GM18499 (cell line): Measurements from ENCODE around the gene DAO.
"Not testable (repeated sequence)": the region's sequence is repeated elsewhere in the genome, so short reads cannot be mapped to it uniquely, and the experiment has no call there.

Experiments
- ATAC-seq: cut with Tn5 transposase; IDR thresholded peaks from one replicate; pipeline ENCODE4 v1.9.1; 2021; ENCODE audit warnings: moderate number of reproducible peaks; ENCODE audit not compliant: insufficient read depth, unreplicated experiment

Gene DAO

GRCh38 chr12:108866083-108866482 is 13.8 kb upstream of the DAO start:
- not testable (repeated sequence) for ATAC-seq

GRCh38 chr12:108868781-108869180 is 11.1 kb upstream of the DAO start:
- no peak for ATAC-seq

GRCh38 chr12:108875280-108875679 is 4.6 kb upstream of the DAO start:
- no peak for ATAC-seq

GRCh38 chr12:108875682-108876361 is 4.1 kb upstream of the DAO start:
- no peak for ATAC-seq

- ATAC-seq, result no peak
Observed at GRCh38 chr12:108876550-108876949, 3.3 kb upstream of the DAO start.

- ATAC-seq, result no peak
Observed at GRCh38 chr12:108881953-108882352, 2.1 kb downstream of the DAO start.

- no peak for ATAC-seq
Observed at GRCh38 chr12:108884116-108885012, 4.5 kb downstream of the DAO start.

DNA sequence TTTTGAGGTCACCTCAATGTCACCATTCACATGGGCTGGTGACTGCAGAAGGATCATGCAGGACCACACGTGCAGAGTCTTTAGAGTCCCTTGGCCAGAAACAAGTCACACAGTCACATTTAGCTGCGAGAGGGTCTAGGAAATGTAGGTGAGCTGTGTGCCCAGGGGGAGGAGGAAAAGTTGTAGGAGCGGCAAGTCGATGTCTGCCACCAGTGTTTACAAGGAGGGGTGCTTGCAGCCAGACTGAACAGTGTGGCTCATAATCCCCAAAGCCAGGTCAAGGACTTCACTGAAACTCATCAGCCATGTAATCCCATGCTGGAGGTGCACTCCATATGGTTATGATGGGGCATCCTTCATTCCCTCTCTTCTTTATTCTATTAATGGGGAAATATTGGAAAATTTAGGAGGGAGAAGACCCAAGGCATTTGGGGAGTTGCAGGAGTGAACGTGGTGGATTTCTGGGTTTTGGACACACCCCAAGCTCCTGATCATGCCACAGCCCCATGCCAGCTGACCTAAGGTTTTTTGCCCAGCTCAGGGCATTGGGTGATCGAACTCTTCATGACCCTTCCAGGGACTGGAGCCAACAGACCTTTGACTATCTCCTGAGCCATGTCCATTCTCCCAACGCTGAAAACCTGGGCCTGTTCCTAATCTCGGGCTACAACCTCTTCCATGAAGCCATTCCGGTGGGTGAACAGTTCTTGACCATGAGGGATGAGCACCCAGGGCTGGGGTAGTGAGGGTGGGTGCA is 7.2 kb downstream of the DAO start:
- no peak for ATAC-seq

DNA sequence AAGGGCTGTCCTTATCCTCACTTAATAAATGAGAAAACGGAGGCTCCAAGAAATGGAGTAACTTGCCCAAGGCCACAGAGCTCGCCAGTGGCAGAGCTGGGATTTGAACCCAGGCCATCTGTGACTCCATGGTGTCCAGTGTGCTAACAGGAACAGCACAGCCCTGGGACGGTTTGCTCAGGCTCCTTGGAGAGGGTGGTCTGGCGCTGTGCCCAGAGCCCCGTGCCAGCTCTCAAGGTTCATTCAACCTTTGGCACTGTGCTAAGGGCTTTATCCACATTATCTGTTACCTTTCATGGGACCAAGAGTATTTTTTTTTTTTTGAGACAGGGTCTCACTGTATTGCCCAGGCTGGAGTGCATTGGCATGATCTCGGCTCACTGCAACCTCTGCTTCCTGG is 8.1 kb downstream of the DAO start:
- no peak for ATAC-seq

DNA sequence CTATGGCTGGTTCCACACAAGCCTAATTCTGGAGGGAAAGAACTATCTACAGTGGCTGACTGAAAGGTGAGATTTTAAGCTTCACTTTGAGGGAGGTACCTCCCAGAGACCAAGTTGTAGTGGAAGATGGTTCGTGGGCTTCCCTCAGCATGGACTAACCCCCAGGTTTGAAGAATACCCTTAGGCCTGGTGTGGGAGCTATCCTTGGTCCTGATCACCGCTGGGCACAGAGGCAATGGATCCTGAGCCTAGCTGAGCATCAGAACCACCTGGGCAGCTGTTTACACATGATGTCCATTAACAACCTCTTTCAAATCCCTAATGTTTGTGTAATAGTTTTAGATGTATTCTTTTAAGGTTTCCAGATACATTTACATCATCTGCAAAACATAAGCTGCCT is 10.3 kb downstream of the DAO start:
- ATAC-seq, result no peak

DNA sequence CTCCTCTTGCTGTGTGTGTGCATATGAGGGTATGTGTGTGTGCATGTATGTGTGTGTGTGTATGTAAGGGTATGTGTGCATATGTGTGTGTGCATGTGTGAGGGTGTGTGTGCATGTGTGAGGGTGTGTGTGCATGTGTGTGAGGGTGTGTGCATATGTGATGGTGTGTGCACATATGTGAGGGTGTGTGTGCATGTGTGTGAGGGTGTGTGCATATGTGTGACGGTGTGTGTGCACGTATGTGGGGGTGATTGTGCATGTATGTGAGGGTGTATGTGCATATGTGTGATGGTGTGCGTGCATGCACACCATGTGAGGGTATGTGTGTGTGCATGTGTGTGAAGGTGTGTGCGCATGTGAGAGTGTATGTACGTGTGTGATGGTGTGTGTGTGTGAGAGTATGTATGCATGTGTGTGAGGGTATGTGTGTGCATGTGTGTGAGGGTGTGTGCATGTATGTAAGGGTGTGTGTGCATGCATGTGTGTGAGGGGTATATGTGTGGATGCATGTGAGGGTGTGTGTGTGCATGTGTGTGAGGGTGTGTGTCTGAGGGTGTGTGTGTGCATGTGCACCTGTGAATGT is 15.4 kb downstream of the DAO start:
- ATAC-seq, result no peak

- no peak for ATAC-seq
Observed at GRCh38 chr12:108896336-108896735, 16.4 kb downstream of the DAO start.

GRCh38 chr12:108896817-108897216 is 16.9 kb downstream of the DAO start:
- no peak for ATAC-seq

DNA sequence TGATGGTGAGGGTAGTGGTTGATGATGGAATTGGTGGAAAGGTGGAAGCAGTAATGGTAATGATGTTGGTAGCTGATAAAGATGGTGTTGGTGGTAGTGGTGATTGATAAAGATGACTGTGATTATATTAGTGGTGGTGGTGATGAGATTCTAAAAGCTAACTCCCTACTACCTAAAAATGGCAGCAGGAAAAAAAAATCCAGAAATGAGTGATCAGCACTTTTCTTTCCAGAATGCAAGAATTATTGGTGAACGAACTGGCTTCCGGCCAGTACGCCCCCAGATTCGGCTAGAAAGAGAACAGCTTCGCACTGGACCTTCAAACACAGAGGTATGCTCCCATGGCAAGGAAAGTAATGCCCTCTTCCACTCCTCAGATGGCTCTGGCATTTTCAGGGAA is 19.3 kb downstream of the DAO start:
- ATAC-seq, result no peak

DNA sequence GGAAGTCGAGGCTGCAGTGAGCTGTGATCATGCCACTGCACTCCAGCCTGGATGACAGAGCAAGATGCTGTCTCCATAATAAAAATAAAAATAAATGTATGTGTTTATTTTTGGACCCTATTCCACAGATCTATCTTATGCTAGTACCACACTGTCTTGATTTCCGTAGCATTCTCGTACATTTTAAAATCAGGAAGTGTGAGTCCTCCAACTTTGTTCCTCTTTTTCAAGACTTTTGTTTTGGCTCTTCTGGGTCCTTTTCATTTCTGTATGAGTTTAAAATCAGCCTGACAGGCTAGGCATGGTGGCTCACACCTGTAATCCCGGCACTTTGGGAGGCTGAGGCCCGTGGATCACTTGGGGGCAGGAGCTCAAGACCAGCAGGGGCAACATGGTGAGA is 25.8 kb downstream of the DAO start:
- no peak for ATAC-seq

DNA sequence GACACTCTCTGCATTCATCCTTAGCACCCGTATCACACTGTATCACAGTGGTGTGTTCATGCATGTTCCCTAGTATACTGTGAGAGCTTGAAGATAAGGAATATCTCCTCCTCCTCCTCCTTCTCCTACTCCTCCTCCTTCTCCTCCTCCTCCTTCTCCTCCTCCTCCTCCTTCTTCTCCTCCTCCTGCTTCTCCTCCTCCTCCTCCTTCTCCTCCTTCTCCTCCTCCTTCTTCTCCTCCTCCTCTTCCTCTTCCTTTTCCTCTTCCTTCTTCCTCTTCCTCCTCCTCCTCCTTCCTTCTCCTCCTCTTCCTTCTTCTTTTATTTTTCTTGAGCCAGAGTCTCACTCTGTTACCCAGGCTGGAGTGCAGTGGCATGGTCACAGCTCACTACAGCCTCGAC is 27.1 kb downstream of the DAO start:
- ATAC-seq, result no peak

GRCh38 chr12:108907839-108908351 is 28.0 kb downstream of the DAO start:
- ATAC-seq, result no peak

GRCh38 chr12:108910336-108910735 is 30.4 kb downstream of the DAO start:
- ATAC-seq, result no peak

DNA sequence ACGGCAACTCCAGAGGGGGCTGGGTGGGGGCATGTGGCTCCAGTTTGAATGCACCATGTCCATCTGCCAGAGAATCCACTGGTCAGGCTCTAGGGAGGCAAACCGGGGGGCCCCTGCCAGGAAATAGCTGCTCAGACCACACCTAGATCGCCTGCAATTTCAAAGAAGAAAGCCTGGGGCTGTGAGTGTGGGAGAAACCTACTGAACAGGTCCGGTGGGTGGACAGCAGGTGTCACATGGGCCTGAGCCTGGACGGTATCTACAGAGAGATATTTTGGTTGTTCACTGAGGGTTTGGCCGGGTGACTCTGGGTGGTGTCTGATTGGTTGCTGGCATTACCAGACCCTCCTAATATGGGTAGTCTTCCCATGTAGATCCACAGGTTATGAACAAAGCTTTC is 32.0 kb downstream of the DAO start:
- no peak for ATAC-seq

DNA sequence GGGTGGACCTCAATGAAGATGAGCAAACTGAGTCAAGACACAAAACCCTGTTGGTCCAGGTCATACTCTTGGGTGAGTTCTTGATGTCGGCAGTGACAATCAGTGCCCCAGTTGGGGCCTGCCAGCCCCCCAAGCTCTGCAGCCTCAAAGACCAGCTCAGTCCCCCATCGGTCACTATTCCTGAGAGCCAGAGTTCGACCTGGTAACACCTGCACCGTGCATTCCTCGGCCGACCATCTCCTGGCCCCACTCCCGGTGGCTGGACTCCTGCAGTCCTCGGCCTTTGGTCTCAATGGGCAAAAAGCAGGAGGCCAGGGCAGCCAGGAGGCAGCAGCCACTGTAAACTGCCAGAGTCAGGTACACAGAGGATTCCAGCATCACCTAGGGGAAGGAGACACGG is 32.5 kb downstream of the DAO start:
- ATAC-seq, result no peak
